Activated B cell treated with CpG ODN at 0.5 μM for 24 hours (primary cell): Measurements from ENCODE around the gene VPS37C. TPM values are rescaled to one million over a fixed set of nuclear protein-coding genes. Genes with fewer than 3 reads are reported as not detected.

Experiments used
- ATAC-seq: fragments of 200-7000 bp; cut with Tn5 transposase; one replicate; pipeline ENCODE4 v1.10.0; 2021; ENCODE audit warnings: low read depth, mild to moderate bottlenecking, moderate library complexity
- CTCF ChIA-PET: fragments of 350-600 bp; sonication (Branson Sonifier 250); formaldehyde crosslinking; loops from one replicate; lab custom pipeline; 2021; ENCODE audit warnings: antibody characterized with exemption; lab: Charles Lee
- POLR2A ChIA-PET: fragments of 350-600 bp; sonication (Branson Sonifier 250); formaldehyde crosslinking; loops from one replicate; lab custom pipeline; 2021; ENCODE audit warnings: antibody characterized with exemption; lab: Charles Lee
- DNase-seq: peaks from one replicate; pipeline ENCODE4 v3.0.0; 2022
- H3K27ac Mint-ChIP-seq: one replicate; pipeline ENCODE4 v1.8.0; 2020; ENCODE audit warnings: mixed read lengths
- H3K27me3 Mint-ChIP-seq: one replicate; pipeline ENCODE4 v1.8.0; 2021; ENCODE audit warnings: mixed read lengths
- H3K36me3 Mint-ChIP-seq: one replicate; pipeline ENCODE4 v1.8.0; 2021; ENCODE audit warnings: low read depth, mixed read lengths
- H3K4me1 Mint-ChIP-seq: one replicate; pipeline ENCODE4 v1.8.0; 2021; ENCODE audit warnings: mixed read lengths
- H3K4me3 Mint-ChIP-seq: one replicate; pipeline ENCODE4 v1.8.0; 2020; ENCODE audit warnings: mild to moderate bottlenecking, mixed read lengths
- H3K9me3 Mint-ChIP-seq: one replicate; pipeline ENCODE4 v1.8.0; 2020; ENCODE audit warnings: mixed read lengths
- intact Hi-C: fragments of 100-400 bp; cut with micrococcal nuclease; formaldehyde crosslinking; loops from one replicate; pipeline ENCODE4 v1.15.1; 2024
- total RNA-seq: library from RNA; stranded (reverse); gene quantifications from 2 replicates; pipeline ENCODE4 v1.2.3, GENCODE V29; 2022
- TF ChIP-seq, protein P1 (sequence below): fragments of 200-600 bp; IDR thresholded peaks from one replicate; pipeline ENCODE4 v1.8.0; 2022; ENCODE audit warnings: antibody characterized with exemption, mild to moderate bottlenecking

The VPS37C gene
- total RNA-seq, 1 donor from 2014 or later: 18.1 TPM

- Mint-ChIP-seq H3K4me1 (peaks cover 78% of the 10 kb centered on the region), H3K4me3 (peak overlapping the region; percentile 77), H3K36me3 (no peaks in the 10 kb centered on the region), H3K9me3 (no peaks in the 10 kb centered on the region), H3K27me3 (no peaks in the 10 kb centered on the region), H3K27ac (peak overlapping the region; percentile 86)
- intact Hi-C loops: loop anchor here (1.0 to 5.0 kb wide), 3 partner anchors 21 to 266 kb away; no protein-coding TSS in a partner anchor
- TF ChIP-seq, protein P1, sequence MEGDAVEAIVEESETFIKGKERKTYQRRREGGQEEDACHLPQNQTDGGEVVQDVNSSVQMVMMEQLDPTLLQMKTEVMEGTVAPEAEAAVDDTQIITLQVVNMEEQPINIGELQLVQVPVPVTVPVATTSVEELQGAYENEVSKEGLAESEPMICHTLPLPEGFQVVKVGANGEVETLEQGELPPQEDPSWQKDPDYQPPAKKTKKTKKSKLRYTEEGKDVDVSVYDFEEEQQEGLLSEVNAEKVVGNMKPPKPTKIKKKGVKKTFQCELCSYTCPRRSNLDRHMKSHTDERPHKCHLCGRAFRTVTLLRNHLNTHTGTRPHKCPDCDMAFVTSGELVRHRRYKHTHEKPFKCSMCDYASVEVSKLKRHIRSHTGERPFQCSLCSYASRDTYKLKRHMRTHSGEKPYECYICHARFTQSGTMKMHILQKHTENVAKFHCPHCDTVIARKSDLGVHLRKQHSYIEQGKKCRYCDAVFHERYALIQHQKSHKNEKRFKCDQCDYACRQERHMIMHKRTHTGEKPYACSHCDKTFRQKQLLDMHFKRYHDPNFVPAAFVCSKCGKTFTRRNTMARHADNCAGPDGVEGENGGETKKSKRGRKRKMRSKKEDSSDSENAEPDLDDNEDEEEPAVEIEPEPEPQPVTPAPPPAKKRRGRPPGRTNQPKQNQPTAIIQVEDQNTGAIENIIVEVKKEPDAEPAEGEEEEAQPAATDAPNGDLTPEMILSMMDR: no peak
- CTCF ChIA-PET: no interaction called here
- no peak for DNase-seq
- ATAC-seq: peak; percentile 14
- POLR2A ChIA-PET: interaction anchor here (0.9 to 3.9 kb wide), 5 partner anchors 10 to 160 kb away, joined by 3 to 29 read pairs (median 6); no protein-coding TSS in a partner anchor
These were observed 69.6 kb downstream of the VPS37C start for GRCh38 chr11:61091373-61092279.

DNA sequence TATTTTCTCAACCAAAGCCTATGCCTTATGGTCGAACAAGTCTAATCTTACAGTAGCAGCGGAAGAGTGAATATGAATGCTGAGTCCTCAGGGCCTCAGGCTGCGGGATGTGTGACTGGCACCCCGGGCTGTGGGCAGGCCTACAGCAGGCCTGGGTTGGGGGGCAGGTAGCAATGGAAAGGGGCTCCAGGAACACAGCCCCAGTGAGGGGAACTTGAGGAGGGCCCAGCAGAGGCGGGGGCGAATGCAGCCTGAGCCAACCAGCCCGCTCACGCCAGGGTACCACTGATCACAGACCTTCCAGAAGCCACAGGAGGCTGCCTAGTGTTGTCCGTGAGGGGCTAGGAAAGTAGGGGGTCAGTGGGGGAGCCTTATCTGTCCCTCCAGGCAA is 70.2 kb downstream of the VPS37C start:
- no peak for DNase-seq
- Mint-ChIP-seq H3K4me3 (peak overlapping the region; percentile 77), H3K9me3 (no peaks in the 10 kb centered on the region), H3K36me3 (no peaks in the 10 kb centered on the region), H3K27me3 (no peaks in the 10 kb centered on the region), H3K27ac (peak overlapping the region; percentile 86), H3K4me1 (peaks cover 72% of the 10 kb centered on the region)
- TF ChIP-seq, protein P1: no peak
- intact Hi-C loops: loop anchor here (5.0 kb wide), 1 partner anchor 266 kb away; no protein-coding TSS in a partner anchor
- no peak for ATAC-seq
- ChIA-PET POLR2A (interaction anchor here (0.9 to 3.9 kb wide), 4 partner anchors 9 to 30 kb away, joined by 3 to 29 read pairs (median 8); no protein-coding TSS in a partner anchor), CTCF (no interaction called here)

- peak overlapping the region; percentile 77 for H3K4me3 Mint-ChIP-seq
- intact Hi-C loops: loop anchor here (5.0 kb wide), 1 partner anchor 267 kb away; no protein-coding TSS in a partner anchor
These were observed 70.7 kb downstream of the VPS37C start for GRCh38 chr11:61090521-61090920.

GRCh38 chr11:61089806-61090491 is 71.3 kb downstream of the VPS37C start:
- H3K27ac Mint-ChIP-seq: no peak overlapping the region
- TF ChIP-seq, protein P1: no peak
- DNase-seq (no peak), ATAC-seq (no peak)
- H3K27me3 Mint-ChIP-seq: no peaks in the 10 kb centered on the region
- no peak overlapping the region for H3K4me3 Mint-ChIP-seq
- no peaks in the 10 kb centered on the region for H3K36me3 Mint-ChIP-seq
- POLR2A ChIA-PET: interaction anchor here (3.3 to 3.9 kb wide), 2 partner anchors 19 to 29 kb away, joined by 14 to 29 read pairs; no protein-coding TSS in a partner anchor
- H3K4me1 Mint-ChIP-seq: peaks cover 62% of the 10 kb centered on the region
- no peaks in the 10 kb centered on the region for H3K9me3 Mint-ChIP-seq
- CTCF ChIA-PET: no interaction called here
- intact Hi-C loops: loop anchor here (5.0 kb wide), 1 partner anchor 267 kb away; no protein-coding TSS in a partner anchor

More at GRCh38 chr11:61090521-61090920, 70.7 kb downstream of the VPS37C start:
- Mint-ChIP-seq H3K9me3 (no peaks in the 10 kb centered on the region), H3K27me3 (no peaks in the 10 kb centered on the region), H3K27ac (peak overlapping the region; percentile 86), H3K36me3 (no peaks in the 10 kb centered on the region), H3K4me1 (peaks cover 68% of the 10 kb centered on the region)
- CTCF ChIA-PET: no interaction called here
- DNase-seq: no peak
- TF ChIP-seq, protein P1: no peak
- POLR2A ChIA-PET: interaction anchor here (3.3 to 3.9 kb wide), 2 partner anchors 20 to 30 kb away, joined by 14 to 29 read pairs; no protein-coding TSS in a partner anchor
- no peak for ATAC-seq
